ENCODE measurements around the gene EDNRA. TPM values are rescaled to one million over a fixed set of nuclear protein-coding genes. Genes with fewer than 3 reads are reported as not detected.

Gene EDNRA
- total and polyA plus RNA-seq, 2 of the 8 experiments (the other 6 are each of a cell fraction or from before 2014, with no cell fraction given), result 1.7 to 3.3 TPM

GRCh38 chr4:147567276-147567675 is 86.4 kb downstream of the EDNRA start:
- no peak overlapping the region for H2BK120ac ChIP-seq (replicated peaks; ENCODE audit: low read depth, low read length)
- FAIRE-seq (no peak), DNase-seq (ENCODE audit: low read depth in 1 of 2, low spot score in 2 of 2) (no peak)
- H3K27me3 ChIP-seq (replicated peaks in 1 of 4; ENCODE audit: control insufficient read depth in 3 of 4, extremely low read depth in 1 of 4, insufficient read depth in 3 of 4, low read length in 3 of 4), result no peaks in the 10 kb centered on the region
- H2AFZ ChIP-seq (ENCODE audit: low read length), result no peak overlapping the region
- no peak overlapping the region for H3K9ac ChIP-seq (replicated peaks in 1 of 4; ENCODE audit: extremely low read depth in 1 of 4, low read depth in 3 of 4, low read length in 3 of 4)
- H2BK5ac ChIP-seq (ENCODE audit: low read depth, low read length), result no peak overlapping the region
- no peak overlapping the region for H3K4ac ChIP-seq (replicated peaks; ENCODE audit: insufficient read length, low read depth, low read length)
- no peak overlapping the region for H4K91ac ChIP-seq (replicated peaks; ENCODE audit: insufficient read length, low read length)
- H3K18ac ChIP-seq (ENCODE audit: extremely low read depth, low read length), result no peak overlapping the region
- H3K23ac ChIP-seq (ENCODE audit: insufficient read length), result no peak overlapping the region
- H2BK15ac ChIP-seq (ENCODE audit: low read length), result no peak overlapping the region
- H3K56ac ChIP-seq (replicated peaks; ENCODE audit: insufficient read length, low read depth, low read length), result no peak overlapping the region
- H3K79me1 ChIP-seq (ENCODE audit: low read depth, low read length), result no peaks in the 10 kb centered on the region
- H3K79me2 ChIP-seq (ENCODE audit: control insufficient read depth in 1 of 2, insufficient read depth in 2 of 2, low read length in 2 of 2), result no peaks in the 10 kb centered on the region
- H3K14ac ChIP-seq (ENCODE audit: insufficient read length), result no peak overlapping the region
- H4K20me1 ChIP-seq (replicated peaks in 1 of 2; ENCODE audit: control insufficient read depth in 1 of 2, insufficient read depth in 2 of 2, low read length in 2 of 2), result no peaks in the 10 kb centered on the region
- H3K27ac ChIP-seq (ENCODE audit: low read depth, low read length), result no peak overlapping the region
- no peaks in the 10 kb centered on the region for H3K23me2 ChIP-seq (ENCODE audit: low read depth, low read length)
- H2BK20ac ChIP-seq (ENCODE audit: low read length), result no peak overlapping the region
- no peak overlapping the region for H2BK12ac ChIP-seq (ENCODE audit: low read depth, low read length)
- no peak overlapping the region for H2AK5ac ChIP-seq (ENCODE audit: low read depth, low read length)
- no peak overlapping the region for H4K5ac ChIP-seq (ENCODE audit: insufficient read length, low read depth, low read length)
- peaks cover 0 to 2% of the 10 kb centered on the region in 2 experiments; a peak in 2 of 4 replicates for H3K9me3 ChIP-seq (ENCODE audit: insufficient read depth in 2 of 2, low read depth in 1 of 2, low read length in 1 of 2)
- ChIA-PET POLR2A (ENCODE audit: partially characterized antibody) (no interaction called here), CTCF (ENCODE audit: partially characterized antibody) (interaction anchor here (2.2 kb wide), 1 partner anchor 48 kb away, joined by 11 read pairs; no protein-coding TSS in a partner anchor)
- 0 out of 7 replicates have a peak, but pooled peaks cover 0 to 6% (median 0%) of the 10 kb centered on the region in 4 experiments for H3K4me1 ChIP-seq (replicated peaks in 1 of 4; ENCODE audit: control insufficient read depth in 3 of 4, insufficient read depth in 4 of 4, low read length in 3 of 4)
- H4K8ac ChIP-seq (ENCODE audit: extremely low read depth, insufficient read depth, low read length), result no peak overlapping the region
- H3K36me3 ChIP-seq (ENCODE audit: control insufficient read depth in 2 of 4, insufficient read depth in 4 of 4, low read length in 3 of 4), result no peaks in the 10 kb centered on the region
- H3K4me3 ChIP-seq (ENCODE audit: extremely low read depth in 1 of 4, insufficient read depth in 2 of 4, low read depth in 3 of 4, low read length in 4 of 4), result no peak overlapping the region
- 95% methylated on average over 1 of the region's 1 CpG; no CpG with 5 or more reads in 1 of the 2 experiments for WGBS, 2 experiments (ENCODE audit: extremely low coverage in 1 of 2, insufficient coverage in 1 of 2, insufficient read length in 1 of 2, insufficient replicate concordance in 2 of 2, low coverage in 1 of 2, low lambda C conversion rate in 2 of 2, missing lambda C conversion rate in 1 of 2)
- H3K4me2 ChIP-seq (ENCODE audit: insufficient read depth in 1 of 2, low read depth in 2 of 2, low read length in 2 of 2), result no peak overlapping the region
- no peak for TF ChIP-seq JUN (IDR thresholded peaks at IDR 0.05; ENCODE audit: low read depth, low read length)
- no peak for TF ChIP-seq POLR2A (IDR thresholded peaks at IDR 0.05; ENCODE audit: control extremely low read depth in 1 of 2, low read depth in 2 of 2, low read length in 2 of 2)
- TF ChIP-seq JUND (IDR thresholded peaks at IDR 0.05; ENCODE audit: low read length), result no peak
- no peak for TF ChIP-seq TCF12 (IDR thresholded peaks at IDR 0.05; ENCODE audit: low read depth, low read length)
- no peak for TF ChIP-seq RFX5 (IDR thresholded peaks at IDR 0.05; ENCODE audit: borderline replicate concordance, low read depth, low read length)
- no peak for TF ChIP-seq EP300 (IDR thresholded peaks at IDR 0.05; ENCODE audit: borderline replicate concordance in 1 of 2, low read depth in 2 of 2, low read length in 2 of 2)

Data from H1 (cell line).